ENCODE results near the gene ACSL5. TPM values are rescaled to one million over a fixed set of nuclear protein-coding genes. Genes with fewer than 3 reads are reported as not detected.

The ACSL5 gene
- total and polyA plus RNA-seq, 2 experiments from 2014 or later: not detected

DNA sequence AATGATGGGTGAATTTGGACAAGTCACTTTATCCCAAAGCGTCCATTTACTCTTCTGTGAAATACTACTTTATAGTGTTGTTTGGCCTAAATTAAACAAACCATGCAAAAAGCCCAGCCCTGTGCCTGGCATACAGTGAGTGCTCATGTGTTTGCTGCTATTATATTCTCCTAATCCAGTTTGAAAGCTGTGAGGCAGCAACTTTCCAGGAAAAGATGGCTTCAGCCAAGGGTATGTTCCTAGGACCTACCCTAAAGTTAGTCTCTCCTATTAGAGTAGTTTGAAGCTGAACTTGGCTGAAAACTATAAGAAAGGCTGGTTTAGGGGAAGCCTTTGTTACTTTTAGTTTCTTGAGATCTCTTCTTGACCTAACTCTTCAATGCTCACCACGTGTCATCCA, 19.9 kb downstream of the ACSL5 start (continued):
- TF ChIP-seq, protein P1, sequence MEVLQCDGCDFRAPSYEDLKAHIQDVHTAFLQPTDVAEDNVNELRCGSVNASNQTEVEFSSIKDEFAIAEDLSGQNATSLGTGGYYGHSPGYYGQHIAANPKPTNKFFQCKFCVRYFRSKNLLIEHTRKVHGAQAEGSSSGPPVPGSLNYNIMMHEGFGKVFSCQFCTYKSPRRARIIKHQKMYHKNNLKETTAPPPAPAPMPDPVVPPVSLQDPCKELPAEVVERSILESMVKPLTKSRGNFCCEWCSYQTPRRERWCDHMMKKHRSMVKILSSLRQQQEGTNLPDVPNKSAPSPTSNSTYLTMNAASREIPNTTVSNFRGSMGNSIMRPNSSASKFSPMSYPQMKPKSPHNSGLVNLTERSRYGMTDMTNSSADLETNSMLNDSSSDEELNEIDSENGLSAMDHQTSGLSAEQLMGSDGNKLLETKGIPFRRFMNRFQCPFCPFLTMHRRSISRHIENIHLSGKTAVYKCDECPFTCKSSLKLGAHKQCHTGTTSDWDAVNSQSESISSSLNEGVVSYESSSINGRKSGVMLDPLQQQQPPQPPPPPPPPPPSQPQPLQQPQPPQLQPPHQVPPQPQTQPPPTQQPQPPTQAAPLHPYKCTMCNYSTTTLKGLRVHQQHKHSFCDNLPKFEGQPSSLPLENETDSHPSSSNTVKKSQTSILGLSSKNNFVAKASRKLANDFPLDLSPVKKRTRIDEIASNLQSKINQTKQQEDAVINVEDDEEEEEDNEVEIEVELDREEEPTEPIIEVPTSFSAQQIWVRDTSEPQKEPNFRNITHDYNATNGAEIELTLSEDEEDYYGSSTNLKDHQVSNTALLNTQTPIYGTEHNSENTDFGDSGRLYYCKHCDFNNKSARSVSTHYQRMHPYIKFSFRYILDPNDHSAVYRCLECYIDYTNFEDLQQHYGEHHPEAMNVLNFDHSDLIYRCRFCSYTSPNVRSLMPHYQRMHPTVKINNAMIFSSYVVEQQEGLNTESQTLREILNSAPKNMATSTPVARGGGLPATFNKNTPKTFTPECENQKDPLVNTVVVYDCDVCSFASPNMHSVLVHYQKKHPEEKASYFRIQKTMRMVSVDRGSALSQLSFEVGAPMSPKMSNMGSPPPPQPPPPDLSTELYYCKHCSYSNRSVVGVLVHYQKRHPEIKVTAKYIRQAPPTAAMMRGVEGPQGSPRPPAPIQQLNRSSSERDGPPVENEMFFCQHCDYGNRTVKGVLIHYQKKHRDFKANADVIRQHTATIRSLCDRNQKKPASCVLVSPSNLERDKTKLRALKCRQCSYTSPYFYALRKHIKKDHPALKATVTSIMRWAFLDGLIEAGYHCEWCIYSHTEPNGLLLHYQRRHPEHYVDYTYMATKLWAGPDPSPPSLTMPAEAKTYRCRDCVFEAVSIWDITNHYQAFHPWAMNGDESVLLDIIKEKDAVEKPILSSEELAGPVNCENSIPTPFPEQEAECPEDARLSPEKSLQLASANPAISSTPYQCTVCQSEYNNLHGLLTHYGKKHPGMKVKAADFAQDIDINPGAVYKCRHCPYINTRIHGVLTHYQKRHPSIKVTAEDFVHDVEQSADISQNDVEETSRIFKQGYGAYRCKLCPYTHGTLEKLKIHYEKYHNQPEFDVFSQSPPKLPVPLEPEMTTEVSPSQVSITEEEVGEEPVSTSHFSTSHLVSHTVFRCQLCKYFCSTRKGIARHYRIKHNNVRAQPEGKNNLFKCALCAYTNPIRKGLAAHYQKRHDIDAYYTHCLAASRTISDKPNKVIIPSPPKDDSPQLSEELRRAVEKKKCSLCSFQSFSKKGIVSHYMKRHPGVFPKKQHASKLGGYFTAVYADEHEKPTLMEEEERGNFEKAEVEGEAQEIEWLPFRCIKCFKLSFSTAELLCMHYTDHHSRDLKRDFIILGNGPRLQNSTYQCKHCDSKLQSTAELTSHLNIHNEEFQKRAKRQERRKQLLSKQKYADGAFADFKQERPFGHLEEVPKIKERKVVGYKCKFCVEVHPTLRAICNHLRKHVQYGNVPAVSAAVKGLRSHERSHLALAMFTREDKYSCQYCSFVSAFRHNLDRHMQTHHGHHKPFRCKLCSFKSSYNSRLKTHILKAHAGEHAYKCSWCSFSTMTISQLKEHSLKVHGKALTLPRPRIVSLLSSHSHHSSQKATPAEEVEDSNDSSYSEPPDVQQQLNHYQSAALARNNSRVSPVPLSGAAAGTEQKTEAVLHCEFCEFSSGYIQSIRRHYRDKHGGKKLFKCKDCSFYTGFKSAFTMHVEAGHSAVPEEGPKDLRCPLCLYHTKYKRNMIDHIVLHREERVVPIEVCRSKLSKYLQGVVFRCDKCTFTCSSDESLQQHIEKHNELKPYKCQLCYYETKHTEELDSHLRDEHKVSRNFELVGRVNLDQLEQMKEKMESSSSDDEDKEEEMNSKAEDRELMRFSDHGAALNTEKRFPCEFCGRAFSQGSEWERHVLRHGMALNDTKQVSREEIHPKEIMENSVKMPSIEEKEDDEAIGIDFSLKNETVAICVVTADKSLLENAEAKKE (CRISPR knock-in tag; IDR thresholded peaks at IDR 0.05): no peak
- no peak for TF ChIP-seq EZH2phosphoT487 (IDR thresholded peaks at IDR 0.05; ENCODE audit: unreplicated experiment)
- TF ChIP-seq STAT1 (IDR thresholded peaks at IDR 0.05; ENCODE audit: unreplicated experiment): no peak
- TF ChIP-seq ZNF331 (CRISPR knock-in tag; IDR thresholded peaks at IDR 0.05; ENCODE audit: low read depth): no peak
- TF ChIP-seq, protein P2, sequence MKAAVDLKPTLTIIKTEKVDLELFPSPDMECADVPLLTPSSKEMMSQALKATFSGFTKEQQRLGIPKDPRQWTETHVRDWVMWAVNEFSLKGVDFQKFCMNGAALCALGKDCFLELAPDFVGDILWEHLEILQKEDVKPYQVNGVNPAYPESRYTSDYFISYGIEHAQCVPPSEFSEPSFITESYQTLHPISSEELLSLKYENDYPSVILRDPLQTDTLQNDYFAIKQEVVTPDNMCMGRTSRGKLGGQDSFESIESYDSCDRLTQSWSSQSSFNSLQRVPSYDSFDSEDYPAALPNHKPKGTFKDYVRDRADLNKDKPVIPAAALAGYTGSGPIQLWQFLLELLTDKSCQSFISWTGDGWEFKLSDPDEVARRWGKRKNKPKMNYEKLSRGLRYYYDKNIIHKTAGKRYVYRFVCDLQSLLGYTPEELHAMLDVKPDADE (IDR thresholded peaks at IDR 0.05): no peak
- TF ChIP-seq, protein P3, sequence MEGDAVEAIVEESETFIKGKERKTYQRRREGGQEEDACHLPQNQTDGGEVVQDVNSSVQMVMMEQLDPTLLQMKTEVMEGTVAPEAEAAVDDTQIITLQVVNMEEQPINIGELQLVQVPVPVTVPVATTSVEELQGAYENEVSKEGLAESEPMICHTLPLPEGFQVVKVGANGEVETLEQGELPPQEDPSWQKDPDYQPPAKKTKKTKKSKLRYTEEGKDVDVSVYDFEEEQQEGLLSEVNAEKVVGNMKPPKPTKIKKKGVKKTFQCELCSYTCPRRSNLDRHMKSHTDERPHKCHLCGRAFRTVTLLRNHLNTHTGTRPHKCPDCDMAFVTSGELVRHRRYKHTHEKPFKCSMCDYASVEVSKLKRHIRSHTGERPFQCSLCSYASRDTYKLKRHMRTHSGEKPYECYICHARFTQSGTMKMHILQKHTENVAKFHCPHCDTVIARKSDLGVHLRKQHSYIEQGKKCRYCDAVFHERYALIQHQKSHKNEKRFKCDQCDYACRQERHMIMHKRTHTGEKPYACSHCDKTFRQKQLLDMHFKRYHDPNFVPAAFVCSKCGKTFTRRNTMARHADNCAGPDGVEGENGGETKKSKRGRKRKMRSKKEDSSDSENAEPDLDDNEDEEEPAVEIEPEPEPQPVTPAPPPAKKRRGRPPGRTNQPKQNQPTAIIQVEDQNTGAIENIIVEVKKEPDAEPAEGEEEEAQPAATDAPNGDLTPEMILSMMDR (conservative IDR thresholded peaks at IDR 0.05; ENCODE audit: low read depth in 2 of 2): no peak

DNA sequence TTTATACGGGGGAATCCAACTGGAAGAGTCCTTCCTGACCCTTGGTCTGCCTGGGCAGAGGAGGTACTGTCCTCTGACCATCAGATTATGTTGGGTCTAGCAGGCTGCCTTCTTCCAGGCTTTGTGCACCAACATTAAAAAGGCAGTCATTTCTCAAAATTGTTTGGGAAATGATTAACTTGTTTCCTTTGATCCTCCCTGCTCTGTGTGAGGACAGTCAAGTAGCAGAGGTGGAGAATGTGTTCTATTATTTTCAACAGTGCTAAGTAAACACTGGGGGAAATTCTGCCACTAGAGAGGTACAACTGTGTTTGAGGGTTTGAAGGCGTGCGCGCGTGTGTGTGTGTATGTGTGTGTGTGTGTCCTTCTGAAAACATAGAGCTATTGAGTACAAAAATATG, 20.6 kb downstream of the ACSL5 start:
- no peak overlapping the region for H2AFZ ChIP-seq
- H3K79me2 ChIP-seq (replicated peaks; ENCODE audit: insufficient read depth): no peaks in the 10 kb centered on the region
- Mint-ChIP-seq H3K27me3 (ENCODE audit: insufficient read depth, low read depth, poor library complexity) (no peaks in the 10 kb centered on the region), H3K4me3 (no peak overlapping the region), H3K4me1 (no peaks in the 10 kb centered on the region), H3K27ac (no peak overlapping the region), H3K9me3 (no peaks in the 10 kb centered on the region), H3K36me3 (ENCODE audit: low read depth) (no peaks in the 10 kb centered on the region)
- H3K27ac ChIP-seq (ENCODE audit: low read depth): no peak overlapping the region
- H3K27me3 ChIP-seq (ENCODE audit: insufficient read depth): no peaks in the 10 kb centered on the region
- DNase-seq (ENCODE audit: low spot score) (no peak), ATAC-seq (no peak)
- H4K20me1 ChIP-seq (replicated peaks; ENCODE audit: insufficient read depth): no peaks in the 10 kb centered on the region
- no peak overlapping the region for H3K4me2 ChIP-seq
- H3K9me2 ChIP-seq (ENCODE audit: insufficient read depth): no peaks in the 10 kb centered on the region
- no peaks in the 10 kb centered on the region for H3K36me3 ChIP-seq (ENCODE audit: insufficient read depth)
- H3F3A ChIP-seq (replicated peaks; ENCODE audit: low read depth): no peaks in the 10 kb centered on the region
- H3K4me1 ChIP-seq (ENCODE audit: insufficient read depth): no peaks in the 10 kb centered on the region
- H3K4me3 ChIP-seq: no peak overlapping the region
- TF ChIP-seq, protein P3 (conservative IDR thresholded peaks at IDR 0.05; ENCODE audit: low read depth in 2 of 2): no peak
- no peak for TF ChIP-seq NANOG (IDR thresholded peaks at IDR 0.05; ENCODE audit: borderline replicate concordance)
- TF ChIP-seq CREB1 (CRISPR knock-in tag; IDR thresholded peaks at IDR 0.05; ENCODE audit: low read depth): no peak
- TF ChIP-seq JUNB (IDR thresholded peaks at IDR 0.05; ENCODE audit: unreplicated experiment): no peak
- TF ChIP-seq EZH2 (IDR thresholded peaks at IDR 0.05; ENCODE audit: low read depth, unreplicated experiment): no peak
- TF ChIP-seq ZNF331 (CRISPR knock-in tag; IDR thresholded peaks at IDR 0.05; ENCODE audit: low read depth): no peak
- no peak for TF ChIP-seq EZH2phosphoT487 (IDR thresholded peaks at IDR 0.05; ENCODE audit: unreplicated experiment)

All from GM23338 (cell line).